ENCODE results near the gene JADE2. TPM values are rescaled to one million over a fixed set of nuclear protein-coding genes. Genes with fewer than 3 reads are reported as not detected.

The JADE2 gene
- total RNA-seq, 6 donors from 2014 or later = 51.5 to 102 (median 69.5) TPM

GRCh38 chr5:134584662-134585061 lies 59.2 kb downstream of the JADE2 start:
- TF ChIP-seq EP300 (IDR thresholded peaks at IDR 0.05) = no peak
- Histone ChIP-seq H3K4me1 (peaks cover 10 to 29% (median 18%) of the 10 kb centered on the region in 4 donors), H3K4me3 (no peak overlapping the region), H3K27ac (no peak overlapping the region), H3K27me3 (no peaks in the 10 kb centered on the region), H3K9me3 (no peaks in the 10 kb centered on the region), H3K36me3 (peaks cover 2 to 21% (median 6%) of the 10 kb centered on the region in 4 donors)
- ATAC-seq (ENCODE audit: low FRiP score in 2 of 2) (no peak), DNase-seq (peak in 1 of 2 donors; percentile 14)
- 60 to 74% methylated on average over 1 to 3 of the region's 3 CpGs for WGBS, 2 donors

- Histone ChIP-seq H3K27ac (no peak overlapping the region), H3K4me3 (no peak overlapping the region), H3K27me3 (no peaks in the 10 kb centered on the region), H3K4me1 (peaks cover 4 to 17% (median 12%) of the 10 kb centered on the region in 4 donors), H3K36me3 (peaks cover 0 to 8% (median 0%) of the 10 kb centered on the region in 4 donors), H3K9me3 (no peaks in the 10 kb centered on the region)
- WGBS, 2 donors = 100% methylated on average over 1 to 2 of the region's 2 CpGs
- ATAC-seq (ENCODE audit: low FRiP score in 2 of 2) (no peak), DNase-seq (peak in 1 of 2 donors; percentile 17)
- TF ChIP-seq CTCF (IDR thresholded peaks at IDR 0.05) (no peak), EP300 (IDR thresholded peaks at IDR 0.05) (no peak), POLR2AphosphoS5 (IDR thresholded peaks at IDR 0.05) (no peak), POLR2A (IDR thresholded peaks at IDR 0.05) (no peak)
These were observed 60.5 kb downstream of the JADE2 start for GRCh38 chr5:134585966-134586365.

GRCh38 chr5:134586866-134587524 lies 61.5 kb downstream of the JADE2 start:
- Histone ChIP-seq H3K4me3 (no peak overlapping the region), H3K36me3 (no peaks in the 10 kb centered on the region), H3K27ac (no peak overlapping the region), H3K9me3 (no peaks in the 10 kb centered on the region), H3K27me3 (no peaks in the 10 kb centered on the region), H3K4me1 (peaks cover 4 to 8% (median 6%) of the 10 kb centered on the region in 4 donors)
- DNase-seq = peak; percentile 79 to 97
- ATAC-seq (ENCODE audit: low FRiP score in 2 of 2) = peak; percentile 90 to 96
- 18 to 19% methylated on average over 8 to 13 of the region's 13 CpGs for WGBS, 2 donors
- TF ChIP-seq EP300 (IDR thresholded peaks at IDR 0.05) (no peak), CTCF (IDR thresholded peaks at IDR 0.05) (peak; percentile 61 to 89 (median 80)), POLR2A (IDR thresholded peaks at IDR 0.05) (no peak)

GRCh38 chr5:134590992-134591659 lies 65.7 kb downstream of the JADE2 start:
- no peak for TF ChIP-seq POLR2AphosphoS5 (IDR thresholded peaks at IDR 0.05)
- no peak for TF ChIP-seq EP300 (IDR thresholded peaks at IDR 0.05)
- TF ChIP-seq CTCF (IDR thresholded peaks at IDR 0.05) = no peak
- no peak for TF ChIP-seq POLR2A (IDR thresholded peaks at IDR 0.05)
- ATAC-seq (ENCODE audit: low FRiP score in 2 of 2) (no peak), DNase-seq (no peak)
- Histone ChIP-seq H3K4me3 (no peak overlapping the region), H3K27me3 (no peaks in the 10 kb centered on the region), H3K36me3 (no peaks in the 10 kb centered on the region), H3K9me3 (no peaks in the 10 kb centered on the region), H3K27ac (no peak overlapping the region), H3K4me1 (peaks cover 4 to 12% (median 8%) of the 10 kb centered on the region in 4 donors)
- 78 to 97% methylated on average over 5 of the region's 5 CpGs for WGBS, 2 donors

- H3K27me3 ChIP-seq = no peaks in the 10 kb centered on the region
- whole genome bisulfite sequencing, 2 donors = 31 to 58% methylated on average over 2 to 7 of the region's 7 CpGs
- DNase-seq = no peak
- peak overlapping the region in 2 of 4 donors; percentile 4 to 10 for H3K27ac ChIP-seq
- H3K36me3 ChIP-seq = no peaks in the 10 kb centered on the region
- ATAC-seq (ENCODE audit: low FRiP score in 2 of 2) = peak in 1 of 2 donors; percentile 51
- peaks cover 0 to 8% (median 2%) of the 10 kb centered on the region in 4 donors for H3K4me1 ChIP-seq
- no peak for TF ChIP-seq POLR2AphosphoS5 (IDR thresholded peaks at IDR 0.05)
- no peak for TF ChIP-seq CTCF (IDR thresholded peaks at IDR 0.05)
- no peak for TF ChIP-seq EP300 (IDR thresholded peaks at IDR 0.05)
- TF ChIP-seq POLR2A (IDR thresholded peaks at IDR 0.05) = no peak
- H3K9me3 ChIP-seq = no peaks in the 10 kb centered on the region
- H3K4me3 ChIP-seq = no peak overlapping the region
These were observed 66.8 kb downstream of the JADE2 start for GRCh38 chr5:134592141-134592746.

Data from upper lobe of left lung (tissue), 6 donors.